HG03039 (cell line): Measurements from ENCODE around the gene PITPNB.

ENCODE experiments used
- ATAC-seq: cut with Tn5 transposase; IDR thresholded peaks from one replicate; pipeline ENCODE4 v1.9.1; 2021; ENCODE audit warnings: mild to moderate bottlenecking, moderate library complexity; ENCODE audit not compliant: unreplicated experiment

Gene PITPNB

GRCh38 chr22:27863001-27863400, 56.1 kb downstream of the PITPNB start:
- no peak for ATAC-seq

- ATAC-seq, result no peak
Observed at GRCh38 chr22:27859336-27859735, 59.7 kb downstream of the PITPNB start.

DNA sequence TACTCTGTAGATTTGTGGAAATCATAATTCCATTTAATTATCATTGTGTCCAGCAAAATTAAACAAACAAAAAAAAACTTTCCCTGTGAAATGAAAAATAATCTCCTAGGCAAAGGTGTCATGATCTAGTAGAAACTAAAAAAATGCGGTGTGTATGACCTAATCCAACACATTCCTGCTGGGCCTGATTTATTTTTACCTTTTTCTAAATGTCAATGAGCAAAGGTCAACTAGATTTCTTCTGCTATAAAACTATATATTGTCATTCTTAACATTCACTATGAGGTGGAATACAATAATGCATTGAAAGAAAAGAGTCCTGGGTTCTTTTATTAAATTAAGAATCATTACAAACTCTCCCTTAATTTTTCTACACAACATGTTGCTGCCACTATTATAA, 60.4 kb downstream of the PITPNB start:
- no peak for ATAC-seq

- no peak for ATAC-seq
Observed at GRCh38 chr22:27857443-27857842, 61.6 kb downstream of the PITPNB start.

GRCh38 chr22:27856386-27856785, 62.7 kb downstream of the PITPNB start:
- no peak for ATAC-seq

DNA sequence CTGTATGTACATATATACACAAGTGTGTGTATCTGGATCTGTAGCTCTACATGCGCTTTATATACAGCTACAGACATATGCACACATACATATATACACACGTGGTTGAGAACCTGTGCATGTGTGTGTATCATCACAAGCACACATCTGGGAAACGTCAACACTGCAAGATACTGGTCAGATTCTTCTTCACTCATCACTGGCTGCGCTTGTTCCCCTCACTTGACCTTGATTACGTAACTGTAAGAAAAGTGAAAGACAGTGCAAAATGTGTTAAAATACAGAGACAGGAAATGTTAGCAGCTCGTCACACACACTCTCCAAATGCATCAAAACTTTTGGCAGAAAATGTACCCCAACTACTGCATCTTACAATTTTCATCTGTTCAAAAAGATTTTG, 65.6 kb downstream of the PITPNB start:
- ATAC-seq, result no peak

DNA sequence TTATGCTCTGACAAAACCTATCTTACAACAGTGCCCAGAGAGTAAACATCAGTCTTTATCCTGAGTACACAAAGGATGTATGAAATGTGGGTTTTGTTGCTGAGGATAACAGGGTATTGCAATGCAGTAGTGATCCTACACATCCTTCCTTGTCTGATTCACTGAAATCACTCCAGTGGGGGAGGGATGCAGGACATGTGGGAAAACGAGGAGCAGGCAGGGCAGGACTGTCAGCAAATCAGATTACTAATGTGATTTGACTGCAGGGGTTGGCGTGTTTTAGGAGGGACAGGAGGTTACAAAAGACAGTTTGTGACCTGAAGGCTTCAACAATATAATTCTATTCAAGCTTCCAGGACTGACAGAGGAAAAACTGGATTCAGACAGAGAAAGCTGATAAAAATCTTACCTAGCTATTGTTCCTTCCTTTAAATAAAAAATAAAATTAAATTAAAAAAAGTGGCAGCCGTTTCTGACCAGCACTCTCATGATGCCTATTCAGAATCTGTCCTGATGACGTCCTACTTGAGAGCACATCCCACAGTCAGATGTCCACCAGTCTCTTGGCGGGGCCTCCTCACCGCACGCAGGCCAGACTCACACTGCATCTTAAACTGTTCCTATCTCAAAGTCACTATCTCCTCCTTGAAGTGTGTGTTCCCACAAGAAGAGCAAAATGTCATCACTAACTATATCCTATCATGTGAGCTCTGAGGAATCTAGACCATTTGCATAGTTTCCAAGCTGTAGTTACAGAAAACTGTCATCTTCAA, 66.9 kb downstream of the PITPNB start:
- no peak for ATAC-seq

DNA sequence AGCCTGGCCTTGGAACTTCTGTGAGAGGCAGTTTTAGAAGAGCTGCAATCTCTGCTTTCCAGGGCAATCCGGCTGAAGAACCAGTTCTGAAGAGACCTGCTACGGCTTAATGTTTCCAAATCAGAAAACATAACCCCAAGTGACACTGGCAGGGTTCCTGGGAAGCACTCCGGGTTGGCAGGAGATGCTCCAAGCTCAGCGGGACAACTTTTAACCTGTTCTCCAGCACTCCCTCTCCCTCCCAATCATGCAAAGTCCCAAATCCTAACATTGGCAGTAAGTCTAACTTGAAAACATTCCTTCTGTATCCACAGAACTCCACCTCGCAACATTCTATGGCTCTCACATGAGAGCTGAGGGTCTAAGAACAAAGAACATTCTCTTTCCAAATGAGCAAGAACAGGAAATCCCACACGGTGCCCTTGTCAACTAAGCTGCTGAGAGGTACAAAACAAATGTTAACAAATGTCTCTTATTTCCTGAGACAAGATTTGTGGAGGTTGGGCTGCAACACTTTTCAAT, 69.0 kb downstream of the PITPNB start:
- no peak for ATAC-seq

DNA sequence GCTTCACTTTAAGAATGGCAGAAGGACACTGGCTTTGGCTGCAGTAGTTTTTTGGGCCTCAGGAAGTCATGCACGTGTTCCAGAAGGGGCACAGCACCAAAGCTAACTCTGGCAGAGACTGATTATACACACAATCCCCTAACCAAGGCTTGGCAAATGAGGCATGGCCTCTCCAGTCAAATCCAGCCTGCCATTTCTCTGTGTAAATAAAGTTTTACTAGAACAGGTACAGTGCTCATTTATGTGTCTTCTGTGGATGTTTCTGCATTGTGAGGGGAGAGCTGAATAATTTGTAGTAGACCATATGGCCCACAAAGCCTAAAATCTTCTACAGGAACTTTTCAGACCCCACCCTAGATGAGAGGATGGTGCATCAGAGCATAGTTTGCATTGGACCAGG, 71.1 kb downstream of the PITPNB start:
- ATAC-seq, result no peak

DNA sequence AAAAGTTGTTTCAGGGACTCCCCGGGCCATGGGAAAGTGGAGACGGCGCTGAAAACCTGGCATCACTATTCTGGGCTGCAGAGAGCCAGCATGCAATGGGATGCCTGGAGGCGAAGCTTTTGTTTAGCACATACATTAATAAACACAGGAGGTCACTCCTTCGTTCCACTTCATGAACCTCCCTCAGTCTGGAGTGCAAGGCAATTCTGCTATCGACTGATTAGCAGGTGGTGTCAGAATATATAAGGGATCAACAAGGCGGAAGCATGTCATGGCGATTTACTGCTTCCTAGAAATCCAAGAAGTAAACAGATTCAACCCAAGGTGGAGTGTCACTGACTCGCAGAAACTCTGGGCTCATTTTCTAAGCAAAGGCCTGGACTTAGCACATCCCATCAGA, 72.1 kb downstream of the PITPNB start:
- no peak for ATAC-seq

- no peak for ATAC-seq
Observed at GRCh38 chr22:27846248-27846757, 72.8 kb downstream of the PITPNB start.

- ATAC-seq, result no peak
Observed at GRCh38 chr22:27845644-27846043, 73.4 kb downstream of the PITPNB start.

- ATAC-seq, result no peak
Observed at GRCh38 chr22:27844656-27845591, 74.1 kb downstream of the PITPNB start.

- no peak for ATAC-seq
Observed at GRCh38 chr22:27844256-27844655, 74.8 kb downstream of the PITPNB start.

- ATAC-seq, result no peak
Observed at GRCh38 chr22:27843441-27843840, 75.6 kb downstream of the PITPNB start.

- ATAC-seq, result no peak
Observed at GRCh38 chr22:27842669-27843431, 76.2 kb downstream of the PITPNB start.

- ATAC-seq, result no peak
Observed at GRCh38 chr22:27842201-27842600, 76.9 kb downstream of the PITPNB start.

DNA sequence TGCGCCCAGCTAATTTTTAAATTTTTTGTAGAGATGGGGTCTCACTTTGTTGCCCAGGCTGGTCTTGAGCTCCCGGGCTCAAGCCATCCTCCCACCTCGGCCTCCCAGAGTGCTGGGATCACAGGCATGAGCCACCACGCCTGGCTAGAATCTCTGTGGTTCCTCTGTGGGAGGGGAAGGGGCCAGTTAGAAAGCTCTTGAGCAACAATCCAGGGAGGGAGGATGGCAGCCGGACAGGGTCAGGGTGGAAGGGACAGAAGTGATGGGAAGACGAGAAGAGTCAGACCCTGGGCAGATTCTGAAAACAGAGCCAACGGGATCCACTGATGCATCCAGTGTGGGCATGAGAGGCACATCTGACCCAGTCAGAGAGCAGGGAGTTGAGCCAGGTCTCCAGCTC, 78.6 kb downstream of the PITPNB start:
- ATAC-seq, result no peak

DNA sequence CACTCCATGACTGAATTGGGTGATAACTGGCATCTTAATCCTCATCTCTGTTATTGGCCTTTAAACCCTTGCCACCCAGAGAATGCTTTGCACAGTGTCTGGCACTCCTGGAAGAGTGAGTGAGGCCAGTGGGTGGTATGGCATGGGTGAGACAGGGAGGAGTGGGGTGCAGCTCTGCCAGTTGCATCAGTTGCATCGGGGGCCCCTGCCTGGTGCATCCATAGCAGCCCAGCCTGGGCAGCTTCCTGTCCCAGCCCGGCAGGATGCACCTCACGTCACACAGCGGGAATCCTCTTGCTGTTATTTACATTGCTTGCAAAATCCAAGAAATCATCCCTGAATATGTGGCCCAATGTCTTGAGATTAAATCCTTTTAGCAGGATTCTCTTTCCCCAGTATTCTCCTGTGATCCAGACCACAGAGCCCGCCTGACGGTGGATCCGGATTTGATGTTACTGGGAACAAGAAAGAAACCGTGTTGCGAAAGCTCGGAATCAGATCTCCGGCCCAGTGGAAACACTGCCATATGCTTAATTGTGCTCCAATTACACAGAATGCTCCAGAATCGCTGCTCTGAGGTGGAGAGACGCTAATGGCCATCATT, 79.9 kb downstream of the PITPNB start:
- ATAC-seq, result no peak

DNA sequence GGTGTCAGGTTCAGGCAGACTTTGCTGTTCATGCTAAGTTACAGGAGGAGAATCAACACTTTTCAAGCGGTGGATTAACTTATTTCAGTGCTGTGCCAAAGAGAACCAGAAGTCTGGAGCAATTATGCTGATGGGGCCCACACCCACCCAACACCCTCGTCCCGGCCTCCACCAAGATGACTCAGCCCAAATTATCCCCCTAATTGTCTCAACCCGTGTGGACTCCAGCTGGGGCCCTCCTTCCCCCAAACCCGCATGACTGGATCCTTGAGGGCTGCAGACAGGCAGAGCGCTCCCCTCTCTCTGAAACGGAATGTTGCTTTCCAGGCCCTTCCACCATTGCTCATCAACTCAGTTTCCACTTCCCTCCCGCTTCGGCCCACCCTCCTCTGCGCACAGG, 82.9 kb downstream of the PITPNB start:
- no peak for ATAC-seq
